DND-41 (cell line): ENCODE measurements around the gene MRAP2.
"Not testable (repeated sequence)": the region's sequence is repeated elsewhere in the genome, so short reads cannot be mapped to it uniquely, and the experiment has no call there.

Experiments
- ATAC-seq: fragments of 200-7000 bp; cut with Tn5 transposase; 3 replicates; pipeline ENCODE4 v1.9.1; 2021; ENCODE audit warnings: low read depth; ENCODE audit not compliant: insufficient read depth
- DNase-seq: peaks from one replicate; pipeline ENCODE4 v3.0.0-alpha.2; 2020
- H2AFZ ChIP-seq: 2 replicates; pipeline ENCODE4 v1.6.0; 2012; ENCODE audit warnings: low read depth, low read length
- H3K27ac ChIP-seq: 2 replicates; pipeline ENCODE4 v1.5.1; 2012; ENCODE audit warnings: low read length, inconsistent platforms
- H3K27me3 ChIP-seq: fragments of 200-600 bp; sonication (generic); 2 replicates; pipeline ENCODE4 v1.6.0; 2012; ENCODE audit warnings: low read length, mild to moderate bottlenecking, inconsistent platforms; ENCODE audit not compliant: insufficient read depth, poor library complexity
- H3K36me3 ChIP-seq: 2 replicates; pipeline ENCODE4 v1.5.1; 2012; ENCODE audit warnings: low read length, inconsistent platforms; ENCODE audit not compliant: insufficient read depth
- H3K4me1 ChIP-seq: 2 replicates; pipeline ENCODE4 v1.5.1; 2012; ENCODE audit warnings: mild to moderate bottlenecking, low read length; ENCODE audit not compliant: insufficient read depth
- H3K4me2 ChIP-seq: 2 replicates; pipeline ENCODE4 v1.6.0; 2012; ENCODE audit warnings: mild to moderate bottlenecking, moderate library complexity, low read length, inconsistent platforms; ENCODE audit not compliant: insufficient read depth
- H3K4me3 ChIP-seq, 2 experiments: fragments of 200-600 bp in 1 of 2; shearing (Covaris generic) in 1 of 2; 2 replicates each; pipeline ENCODE4 v1.5.1; 2012 to 2016; ENCODE audit warnings: inconsistent platforms in 2 of 2, low read length in 2 of 2, mild to moderate bottlenecking in 2 of 2, low read depth in 1 of 2, moderate library complexity in 1 of 2
- H3K79me2 ChIP-seq: 2 replicates; pipeline ENCODE4 v1.6.0; 2012; ENCODE audit warnings: low read length, inconsistent platforms; ENCODE audit not compliant: insufficient read depth
- H3K9ac ChIP-seq: 2 replicates; pipeline ENCODE4 v1.6.0; 2012; ENCODE audit warnings: low read depth, mild to moderate bottlenecking, inconsistent platforms, low read length, moderate library complexity
- H3K9me3 ChIP-seq: 2 replicates; pipeline ENCODE4 v1.5.1; 2012; ENCODE audit warnings: low read length, moderate library complexity, mild to moderate bottlenecking, inconsistent platforms; ENCODE audit not compliant: insufficient read depth, severe bottlenecking
- H4K20me1 ChIP-seq: 2 replicates; pipeline ENCODE4 v1.6.0; 2012; ENCODE audit warnings: low read length; ENCODE audit not compliant: insufficient read depth
- EZH2 ChIP-seq: IDR thresholded peaks from 3 replicates; pipeline ENCODE4 v1.6.1; 2012; ENCODE audit warnings: borderline replicate concordance, low read depth, mild to moderate bottlenecking, moderate library complexity, low read length, inconsistent platforms; ENCODE audit not compliant: severe bottlenecking
- TF ChIP-seq, protein P1 (sequence below): IDR thresholded peaks from 2 replicates; pipeline ENCODE4 v1.5.1; 2012; ENCODE audit warnings: borderline replicate concordance, low read length, moderate library complexity, mild to moderate bottlenecking; ENCODE audit not compliant: poor library complexity, severe bottlenecking; ENCODE audit errors: extremely low read depth

Gene MRAP2

DNA sequence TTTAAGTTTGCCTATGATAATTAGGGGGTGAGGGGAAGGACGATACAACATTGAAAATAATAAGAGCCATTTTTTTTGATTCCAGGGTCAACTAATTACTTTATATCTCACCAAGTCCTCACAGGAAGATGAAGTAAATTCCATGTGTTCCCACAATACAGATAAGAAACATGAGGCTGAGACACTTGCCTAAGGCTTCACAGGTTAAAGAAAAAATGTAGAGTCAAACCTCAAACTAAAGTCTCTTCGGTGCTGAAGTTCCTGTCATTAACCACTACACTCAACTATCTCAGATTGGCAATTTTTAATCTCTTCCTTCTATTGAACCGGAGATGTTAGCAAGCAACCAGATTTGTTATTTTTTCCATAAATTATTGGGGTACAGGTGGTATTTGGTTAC is 33.0 kb downstream of the MRAP2 start:
- Histone ChIP-seq H3K36me3 (no peaks in the 10 kb centered on the region), H2AFZ (no peak overlapping the region), H3K27me3 (no peaks in the 10 kb centered on the region), H3K4me3 (no peak overlapping the region), H3K27ac (no peak overlapping the region), H3K9me3 (no peaks in the 10 kb centered on the region), H4K20me1 (no peaks in the 10 kb centered on the region), H3K4me2 (no peak overlapping the region), H3K4me1 (no peaks in the 10 kb centered on the region), H3K9ac (no peak overlapping the region), H3K79me2 (no peaks in the 10 kb centered on the region)
- TF ChIP-seq EZH2 = no peak
- TF ChIP-seq, protein P1, sequence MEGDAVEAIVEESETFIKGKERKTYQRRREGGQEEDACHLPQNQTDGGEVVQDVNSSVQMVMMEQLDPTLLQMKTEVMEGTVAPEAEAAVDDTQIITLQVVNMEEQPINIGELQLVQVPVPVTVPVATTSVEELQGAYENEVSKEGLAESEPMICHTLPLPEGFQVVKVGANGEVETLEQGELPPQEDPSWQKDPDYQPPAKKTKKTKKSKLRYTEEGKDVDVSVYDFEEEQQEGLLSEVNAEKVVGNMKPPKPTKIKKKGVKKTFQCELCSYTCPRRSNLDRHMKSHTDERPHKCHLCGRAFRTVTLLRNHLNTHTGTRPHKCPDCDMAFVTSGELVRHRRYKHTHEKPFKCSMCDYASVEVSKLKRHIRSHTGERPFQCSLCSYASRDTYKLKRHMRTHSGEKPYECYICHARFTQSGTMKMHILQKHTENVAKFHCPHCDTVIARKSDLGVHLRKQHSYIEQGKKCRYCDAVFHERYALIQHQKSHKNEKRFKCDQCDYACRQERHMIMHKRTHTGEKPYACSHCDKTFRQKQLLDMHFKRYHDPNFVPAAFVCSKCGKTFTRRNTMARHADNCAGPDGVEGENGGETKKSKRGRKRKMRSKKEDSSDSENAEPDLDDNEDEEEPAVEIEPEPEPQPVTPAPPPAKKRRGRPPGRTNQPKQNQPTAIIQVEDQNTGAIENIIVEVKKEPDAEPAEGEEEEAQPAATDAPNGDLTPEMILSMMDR = no peak
- DNase-seq = no peak
- no peak for ATAC-seq

DNA sequence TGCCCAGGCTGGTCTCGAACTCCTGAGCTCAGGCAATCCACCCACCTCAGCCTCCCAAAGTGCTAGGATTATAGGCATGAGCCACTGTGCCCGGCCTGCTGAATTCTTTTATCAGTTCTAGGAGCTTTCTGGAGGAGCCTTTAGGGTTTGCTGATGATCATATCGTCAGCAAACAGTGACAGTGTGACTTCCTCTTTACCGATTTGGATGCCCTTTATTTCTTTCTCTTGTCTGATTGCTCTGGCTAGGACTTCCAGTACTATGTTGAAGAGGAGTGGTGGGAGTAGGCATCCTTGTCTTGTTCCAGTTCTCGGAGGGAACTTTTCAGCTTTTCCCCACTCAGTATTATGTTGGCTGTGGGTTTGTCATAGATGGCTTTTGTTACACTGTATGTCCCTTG is 35.3 kb downstream of the MRAP2 start:
- not testable (repeated sequence) for H4K20me1 ChIP-seq, DNase-seq, H3K27ac ChIP-seq, H3K79me2 ChIP-seq, ATAC-seq, H2AFZ ChIP-seq, H3K4me2 ChIP-seq, H3K27me3 ChIP-seq, H3K36me3 ChIP-seq, H3K4me3 ChIP-seq, H3K4me1 ChIP-seq, H3K9me3 ChIP-seq, H3K9ac ChIP-seq

DNA sequence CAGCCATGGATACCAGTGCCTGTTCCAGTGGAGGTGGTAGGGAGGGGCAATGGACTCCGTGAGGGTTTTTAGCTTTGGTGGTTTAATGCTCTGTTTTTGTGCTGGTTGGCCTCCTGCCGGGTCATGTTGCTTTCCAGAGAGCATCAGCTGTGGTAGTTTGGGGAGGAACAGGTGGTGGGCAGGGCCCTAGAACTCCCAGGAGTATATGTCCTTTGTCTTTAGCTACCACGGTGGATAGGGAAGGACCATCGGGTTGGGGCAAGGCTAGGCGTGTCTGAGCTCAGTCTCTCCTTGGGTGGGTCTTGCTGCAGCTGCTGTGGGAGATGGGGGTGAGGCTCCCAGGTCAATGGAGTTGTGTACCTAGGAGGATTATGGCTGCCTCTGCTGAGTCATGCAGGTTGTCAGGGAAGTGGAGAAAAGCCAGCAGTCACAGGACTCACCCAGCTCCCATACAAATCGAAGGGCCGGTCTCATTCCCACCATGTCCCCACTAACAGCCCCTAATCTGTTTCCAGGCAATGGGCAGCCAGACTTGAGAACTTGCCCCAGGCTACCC is 38.9 kb downstream of the MRAP2 start:
- H3K4me1 ChIP-seq = no peaks in the 10 kb centered on the region
- H3K36me3 ChIP-seq = no peaks in the 10 kb centered on the region
- no peak overlapping the region for H3K4me3 ChIP-seq
- no peak for ATAC-seq
- no peak for TF ChIP-seq EZH2
- TF ChIP-seq, protein P1 = no peak
- no peak for DNase-seq
- no peak overlapping the region for H3K27ac ChIP-seq
- no peaks in the 10 kb centered on the region for H3K79me2 ChIP-seq
- no peaks in the 10 kb centered on the region for H3K9me3 ChIP-seq
- H3K4me2 ChIP-seq = no peak overlapping the region
- no peaks in the 10 kb centered on the region for H3K27me3 ChIP-seq
- H4K20me1 ChIP-seq = no peaks in the 10 kb centered on the region
- H3K9ac ChIP-seq = no peak overlapping the region
- no peak overlapping the region for H2AFZ ChIP-seq

DNA sequence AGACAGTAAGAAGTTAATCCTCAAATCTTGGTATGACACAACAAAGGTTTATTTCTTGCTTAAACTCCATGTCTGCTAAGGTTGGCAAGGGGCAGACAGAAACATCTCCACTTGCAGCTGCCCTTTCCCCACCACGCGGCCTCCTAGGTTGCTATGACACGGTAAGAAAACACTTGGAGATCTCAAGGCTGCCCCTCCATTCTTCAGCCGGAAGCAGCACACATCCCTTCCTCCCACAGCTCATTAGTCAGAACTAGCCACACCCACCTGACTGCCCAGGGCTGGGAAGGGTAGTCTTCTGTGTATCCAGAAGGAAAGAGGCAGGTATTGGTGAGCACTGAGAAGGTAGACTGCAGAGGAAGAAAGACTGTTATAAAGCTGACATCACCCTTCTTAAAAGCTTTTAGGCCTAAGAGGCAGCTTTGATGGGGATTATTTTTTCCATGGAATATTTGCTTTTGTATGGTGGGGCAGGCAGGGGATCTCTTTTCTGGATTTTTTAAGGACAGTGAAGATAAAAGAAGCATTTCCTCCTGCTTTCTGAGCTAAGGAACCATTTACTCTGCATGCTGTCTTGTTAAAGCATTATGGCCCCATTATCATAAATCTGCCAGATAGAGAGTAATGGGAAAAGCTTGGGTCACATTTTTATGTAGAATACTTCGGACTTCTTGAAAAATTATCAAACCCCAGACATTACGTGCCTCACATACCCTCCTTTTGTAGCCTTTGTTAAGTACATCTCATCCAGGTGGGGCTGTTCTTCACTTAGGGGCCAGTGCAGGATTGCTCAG is 41.6 kb downstream of the MRAP2 start:
- Histone ChIP-seq H3K27ac (no peak overlapping the region), H3K27me3 (no peaks in the 10 kb centered on the region), H3K4me3 (no peak overlapping the region), H3K9ac (no peak overlapping the region), H3K36me3 (no peaks in the 10 kb centered on the region), H2AFZ (no peak overlapping the region), H3K9me3 (no peaks in the 10 kb centered on the region), H4K20me1 (no peaks in the 10 kb centered on the region), H3K79me2 (no peaks in the 10 kb centered on the region), H3K4me2 (no peak overlapping the region), H3K4me1 (no peaks in the 10 kb centered on the region)
- ATAC-seq (no peak), DNase-seq (no peak)
- TF ChIP-seq, protein P1 = no peak
- no peak for TF ChIP-seq EZH2
